Activated T-helper 1 cell treated with anti-CD3 and anti-CD28 coated beads, Interleukin-12 subunit alpha, Interleukin-12 subunit beta, Interleukin-2, Interleukin-4 antibody, amounts not matched to agents 30 ng/mL and 10 ng/mL and 1 ng/mL, durations not matched to agents 14 hours and 24 hours and 36 hours (primary cell): ENCODE data around the gene MYADML2. TPM values are rescaled to one million over a fixed set of nuclear protein-coding genes. Genes with fewer than 3 reads are reported as not detected.

Experiments used
- DNase-seq: peaks from one replicate; pipeline ENCODE4 v3.0.0; 2021; ENCODE audit warnings: low spot score
- H3K27ac Mint-ChIP-seq: one replicate; pipeline ENCODE4 v1.8.0; 2021; ENCODE audit warnings: mild to moderate bottlenecking, mixed read lengths
- H3K27me3 Mint-ChIP-seq: one replicate; pipeline ENCODE4 v1.8.0; 2022; ENCODE audit warnings: mild to moderate bottlenecking, moderate library complexity, mixed read lengths; ENCODE audit not compliant: insufficient read depth
- H3K36me3 Mint-ChIP-seq: one replicate; pipeline ENCODE4 v1.8.0; 2021; ENCODE audit warnings: low read depth, mixed read lengths
- H3K4me1 Mint-ChIP-seq: one replicate; pipeline ENCODE4 v1.8.0; 2021; ENCODE audit warnings: low read depth, mixed read lengths
- H3K4me3 Mint-ChIP-seq: one replicate; pipeline ENCODE4 v1.8.0; 2021; ENCODE audit warnings: mild to moderate bottlenecking, moderate library complexity, mixed read lengths
- H3K9me3 Mint-ChIP-seq: one replicate; pipeline ENCODE4 v1.8.0; 2021; ENCODE audit warnings: mixed read lengths
- intact Hi-C: fragments of 100-400 bp; cut with micrococcal nuclease; formaldehyde crosslinking; loops from one replicate; pipeline ENCODE4 v1.15.1; 2024
- total RNA-seq: library from RNA; stranded (reverse); gene quantifications from 2 replicates; pipeline ENCODE4 v1.2.3, GENCODE V29; 2022

The MYADML2 gene
- total RNA-seq: 0.08 TPM in 1 of 2 replicates, not detected in the other

GRCh38 chr17:81947189-81947588 is at the start of gene MYADML2:
MYADML2 (minus strand) TSS chr17:81947233; CDS start chr17:81941741, 5,492 bp downstream.
- no peaks in the 10 kb centered on the region for H3K36me3 Mint-ChIP-seq
- H3K27ac Mint-ChIP-seq: no peak within 1 kb of the TSS
- H3K4me1 Mint-ChIP-seq: no peaks in the 10 kb centered on the region
- intact Hi-C loops: no loop called here
- H3K9me3 Mint-ChIP-seq: no peaks in the 10 kb centered on the region
- H3K27me3 Mint-ChIP-seq: peaks cover 12% of the 10 kb centered on the region
- no peak within 1 kb of the TSS for H3K4me3 Mint-ChIP-seq
- DNase-seq: no peak

- intact Hi-C loops: no loop called here
- H3K27me3 Mint-ChIP-seq: no peaks in the 10 kb centered on the region
- DNase-seq: no peak
- H3K36me3 Mint-ChIP-seq: no peaks in the 10 kb centered on the region
- H3K4me1 Mint-ChIP-seq: no peaks in the 10 kb centered on the region
- H3K4me3 Mint-ChIP-seq: no peak overlapping the region
- H3K9me3 Mint-ChIP-seq: no peaks in the 10 kb centered on the region
- no peak overlapping the region for H3K27ac Mint-ChIP-seq
Measured at GRCh38 chr17:81996232-81996756, 49.3 kb upstream of the MYADML2 start.

GRCh38 chr17:81995463-81996231 is 48.6 kb upstream of the MYADML2 start:
- no peaks in the 10 kb centered on the region for H3K4me1 Mint-ChIP-seq
- no peak overlapping the region for H3K27ac Mint-ChIP-seq
- H3K9me3 Mint-ChIP-seq: no peaks in the 10 kb centered on the region
- H3K36me3 Mint-ChIP-seq: no peaks in the 10 kb centered on the region
- intact Hi-C loops: no loop called here
- H3K27me3 Mint-ChIP-seq: no peaks in the 10 kb centered on the region
- H3K4me3 Mint-ChIP-seq: no peak overlapping the region
- DNase-seq: no peak

GRCh38 chr17:81994593-81995462 is 47.8 kb upstream of the MYADML2 start:
- intact Hi-C loops: no loop called here
- Mint-ChIP-seq H3K27me3 (no peaks in the 10 kb centered on the region), H3K27ac (no peak overlapping the region), H3K36me3 (no peaks in the 10 kb centered on the region), H3K4me1 (no peaks in the 10 kb centered on the region), H3K9me3 (no peaks in the 10 kb centered on the region), H3K4me3 (no peak overlapping the region)
- no peak for DNase-seq

GRCh38 chr17:81993729-81994592 is 46.9 kb upstream of the MYADML2 start:
- H3K27me3 Mint-ChIP-seq: no peaks in the 10 kb centered on the region
- no peaks in the 10 kb centered on the region for H3K4me1 Mint-ChIP-seq
- no peaks in the 10 kb centered on the region for H3K9me3 Mint-ChIP-seq
- no peaks in the 10 kb centered on the region for H3K36me3 Mint-ChIP-seq
- intact Hi-C loops: no loop called here
- H3K4me3 Mint-ChIP-seq: no peak overlapping the region
- no peak overlapping the region for H3K27ac Mint-ChIP-seq
- DNase-seq: no peak

- DNase-seq: no peak
- intact Hi-C loops: no loop called here
- Mint-ChIP-seq H3K27ac (no peak overlapping the region), H3K36me3 (no peaks in the 10 kb centered on the region), H3K4me3 (no peak overlapping the region), H3K27me3 (no peaks in the 10 kb centered on the region), H3K9me3 (no peaks in the 10 kb centered on the region), H3K4me1 (no peaks in the 10 kb centered on the region)
Measured at GRCh38 chr17:81992306-81993102, 45.5 kb upstream of the MYADML2 start.

GRCh38 chr17:81991684-81992305 is 44.8 kb upstream of the MYADML2 start:
- H3K27ac Mint-ChIP-seq: no peak overlapping the region
- peaks cover under 1% of the 10 kb centered on the region for H3K36me3 Mint-ChIP-seq
- intact Hi-C loops: no loop called here
- H3K4me3 Mint-ChIP-seq: no peak overlapping the region
- no peaks in the 10 kb centered on the region for H3K4me1 Mint-ChIP-seq
- H3K9me3 Mint-ChIP-seq: no peaks in the 10 kb centered on the region
- no peak for DNase-seq
- no peaks in the 10 kb centered on the region for H3K27me3 Mint-ChIP-seq

- Mint-ChIP-seq H3K36me3 (peaks cover 5% of the 10 kb centered on the region), H3K27ac (no peak overlapping the region), H3K9me3 (no peaks in the 10 kb centered on the region), H3K4me1 (no peaks in the 10 kb centered on the region), H3K27me3 (no peaks in the 10 kb centered on the region), H3K4me3 (no peak overlapping the region)
- intact Hi-C loops: no loop called here
- no peak for DNase-seq
Measured at GRCh38 chr17:81990836-81991683, 44.0 kb upstream of the MYADML2 start.

GRCh38 chr17:81987161-81987770 is 40.2 kb upstream of the MYADML2 start:
- no peaks in the 10 kb centered on the region for H3K27me3 Mint-ChIP-seq

GRCh38 chr17:81986606-81987005 is 39.6 kb upstream of the MYADML2 start:
- intact Hi-C loops: no loop called here
- H3K27me3 Mint-ChIP-seq: no peaks in the 10 kb centered on the region
- no peak overlapping the region for H3K27ac Mint-ChIP-seq
- no peaks in the 10 kb centered on the region for H3K4me1 Mint-ChIP-seq
- H3K4me3 Mint-ChIP-seq: no peak overlapping the region
- no peaks in the 10 kb centered on the region for H3K9me3 Mint-ChIP-seq
- peaks cover 12% of the 10 kb centered on the region for H3K36me3 Mint-ChIP-seq
- DNase-seq: no peak

More at GRCh38 chr17:81987161-81987770, 40.2 kb upstream of the MYADML2 start:
- H3K9me3 Mint-ChIP-seq: no peaks in the 10 kb centered on the region
- H3K4me1 Mint-ChIP-seq: no peaks in the 10 kb centered on the region
- H3K4me3 Mint-ChIP-seq: no peak overlapping the region
- H3K27ac Mint-ChIP-seq: no peak overlapping the region
- intact Hi-C loops: no loop called here
- DNase-seq: no peak
- peaks cover 12% of the 10 kb centered on the region for H3K36me3 Mint-ChIP-seq
